ENCODE results near the gene SETD1B.

Gene SETD1B

DNA sequence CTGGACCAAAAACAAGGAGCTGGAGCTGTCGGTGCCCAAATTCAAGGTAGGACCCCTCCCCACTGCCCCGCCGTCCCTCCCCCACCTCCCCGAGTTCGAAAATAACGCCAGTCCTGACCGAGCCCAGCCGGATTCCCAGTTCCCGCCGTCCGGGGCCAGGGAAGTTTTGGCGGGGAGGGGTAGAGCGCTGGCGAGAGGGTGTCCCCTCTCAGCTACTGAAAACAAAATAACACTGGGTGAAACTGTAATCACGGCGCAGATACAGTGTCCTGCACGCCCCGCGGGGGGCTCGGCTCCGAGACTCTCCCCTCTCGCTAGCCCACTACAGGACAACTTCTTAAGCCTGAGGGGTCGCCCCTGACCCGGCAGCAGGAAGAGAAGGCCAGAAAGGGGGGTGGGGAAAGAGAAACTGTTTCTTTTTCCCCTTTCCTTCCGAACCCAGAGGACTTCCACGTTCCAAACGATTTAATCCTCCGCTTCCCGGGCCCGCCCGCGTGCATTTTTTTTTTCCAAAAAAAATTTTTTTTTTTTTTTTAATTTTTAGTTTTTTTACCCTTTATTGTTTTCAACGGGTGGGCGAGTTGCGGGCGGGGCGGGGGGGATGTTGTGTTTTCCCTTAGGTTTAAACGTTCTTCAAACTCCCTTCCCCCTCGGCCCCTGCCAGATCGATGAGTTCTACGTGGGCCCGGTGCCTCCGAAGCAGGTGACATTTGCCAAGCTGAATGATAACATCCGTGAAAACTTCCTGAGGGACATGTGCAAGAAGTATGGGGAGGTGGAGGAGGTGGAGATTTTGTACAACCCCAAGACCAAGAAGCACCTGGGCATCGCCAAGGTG lies 1.6 kb downstream of the SETD1B start:
- in situ Hi-C loops (cut with HindIII; ENCODE audit: low sequenced_read_pairs) = no loop called here
- TF ChIP-seq, protein P1, sequence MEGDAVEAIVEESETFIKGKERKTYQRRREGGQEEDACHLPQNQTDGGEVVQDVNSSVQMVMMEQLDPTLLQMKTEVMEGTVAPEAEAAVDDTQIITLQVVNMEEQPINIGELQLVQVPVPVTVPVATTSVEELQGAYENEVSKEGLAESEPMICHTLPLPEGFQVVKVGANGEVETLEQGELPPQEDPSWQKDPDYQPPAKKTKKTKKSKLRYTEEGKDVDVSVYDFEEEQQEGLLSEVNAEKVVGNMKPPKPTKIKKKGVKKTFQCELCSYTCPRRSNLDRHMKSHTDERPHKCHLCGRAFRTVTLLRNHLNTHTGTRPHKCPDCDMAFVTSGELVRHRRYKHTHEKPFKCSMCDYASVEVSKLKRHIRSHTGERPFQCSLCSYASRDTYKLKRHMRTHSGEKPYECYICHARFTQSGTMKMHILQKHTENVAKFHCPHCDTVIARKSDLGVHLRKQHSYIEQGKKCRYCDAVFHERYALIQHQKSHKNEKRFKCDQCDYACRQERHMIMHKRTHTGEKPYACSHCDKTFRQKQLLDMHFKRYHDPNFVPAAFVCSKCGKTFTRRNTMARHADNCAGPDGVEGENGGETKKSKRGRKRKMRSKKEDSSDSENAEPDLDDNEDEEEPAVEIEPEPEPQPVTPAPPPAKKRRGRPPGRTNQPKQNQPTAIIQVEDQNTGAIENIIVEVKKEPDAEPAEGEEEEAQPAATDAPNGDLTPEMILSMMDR (IDR thresholded peaks at IDR 0.05; ENCODE audit: low read depth, low read length) = no peak
- H3K4me3 ChIP-seq (ENCODE audit: low read depth, low read length) = peak overlapping the region; percentile 69
- peak; percentile 47 for DNase-seq (ENCODE audit: low read depth, low spot score)

- in situ Hi-C loops (cut with HindIII; ENCODE audit: low sequenced_read_pairs) = no loop called here
- H3K4me3 ChIP-seq (ENCODE audit: low read depth, low read length) = peak overlapping the region; percentile 69
- TF ChIP-seq, protein P1 (IDR thresholded peaks at IDR 0.05; ENCODE audit: low read depth, low read length) = no peak
- no peak for DNase-seq (ENCODE audit: low read depth, low spot score)
Observed at GRCh38 chr12:121806009-121806545, 2.3 kb downstream of the SETD1B start.

DNA sequence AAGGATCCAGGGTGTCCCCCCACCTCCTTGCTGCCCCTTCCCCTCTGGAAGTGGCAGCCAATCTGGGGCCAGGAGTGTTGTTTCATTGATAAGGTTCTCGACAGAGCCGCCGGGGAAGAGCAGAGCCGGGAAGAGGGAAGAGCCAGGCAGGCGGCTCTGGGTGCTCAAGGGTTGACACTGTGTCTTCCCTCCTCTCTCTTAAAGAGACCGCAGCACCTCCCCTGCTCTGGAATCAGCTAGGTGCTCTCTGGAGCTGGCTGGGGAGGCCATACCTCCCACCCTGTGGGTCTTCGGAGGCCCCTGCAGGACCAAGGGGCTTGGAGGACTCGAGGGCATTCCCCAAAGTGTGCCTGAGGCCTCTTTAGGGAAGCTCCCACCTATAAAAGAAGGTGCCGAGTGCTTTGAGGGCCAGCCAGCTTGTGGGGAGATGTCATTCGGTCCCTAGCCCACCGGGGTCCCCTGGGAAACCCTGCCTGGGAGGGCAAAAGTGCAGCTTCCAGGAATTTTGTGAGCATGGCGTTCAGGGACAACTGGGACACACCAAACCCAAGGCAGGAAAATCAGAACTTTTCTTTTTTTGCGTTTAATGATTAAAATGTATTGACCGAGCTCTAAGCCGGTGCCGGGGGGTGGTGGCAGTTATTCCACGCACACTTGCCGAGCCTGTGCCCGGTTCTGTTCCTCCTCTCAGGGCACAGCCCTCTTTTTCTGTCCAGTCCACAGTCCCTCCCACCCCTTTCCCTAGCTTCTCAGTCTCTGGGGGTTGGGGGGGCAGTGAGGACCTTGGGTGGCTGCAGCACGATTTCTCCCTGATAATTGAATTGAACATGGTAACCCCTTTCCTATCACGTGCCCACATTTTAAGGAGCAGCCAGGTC lies 3.0 kb downstream of the SETD1B start:
- in situ Hi-C loops (cut with HindIII; ENCODE audit: low sequenced_read_pairs) = no loop called here
- peak; percentile 24 for DNase-seq (ENCODE audit: low read depth, low spot score)
- H3K4me3 ChIP-seq (ENCODE audit: low read depth, low read length) = peak overlapping the region; percentile 69
- TF ChIP-seq, protein P1 (IDR thresholded peaks at IDR 0.05; ENCODE audit: low read depth, low read length) = no peak

GRCh38 chr12:121807642-121808347 lies 4.0 kb downstream of the SETD1B start:
- TF ChIP-seq, protein P1 (IDR thresholded peaks at IDR 0.05; ENCODE audit: low read depth, low read length) = no peak
- H3K4me3 ChIP-seq (ENCODE audit: low read depth, low read length) = no peak overlapping the region
- DNase-seq (ENCODE audit: low read depth, low spot score) = no peak
- in situ Hi-C loops (cut with HindIII; ENCODE audit: low sequenced_read_pairs) = no loop called here

DNA sequence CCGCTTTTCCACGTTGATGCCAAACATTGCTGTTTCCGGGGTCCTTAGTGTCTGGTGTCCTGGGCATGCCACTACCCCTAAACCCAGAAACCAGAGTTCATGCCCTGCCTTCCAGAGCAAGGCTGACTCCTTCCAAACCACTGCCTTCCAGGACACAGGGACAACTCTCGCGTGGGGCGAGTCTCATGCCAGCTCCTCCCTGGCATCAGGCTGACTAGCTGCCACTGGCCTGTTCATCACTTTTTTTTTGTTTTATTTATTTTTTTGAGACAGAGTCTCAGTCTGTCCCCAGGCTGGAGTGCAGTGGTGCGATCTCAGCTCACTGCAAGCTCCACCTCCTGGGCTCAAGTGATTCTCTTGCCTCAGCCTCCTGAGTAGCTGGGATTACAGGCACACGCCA lies 4.8 kb downstream of the SETD1B start:
- DNase-seq (ENCODE audit: low read depth, low spot score) = no peak
- in situ Hi-C loops (cut with HindIII; ENCODE audit: low sequenced_read_pairs) = no loop called here
- H3K4me3 ChIP-seq (ENCODE audit: low read depth, low read length) = no peak overlapping the region
- TF ChIP-seq, protein P1 (IDR thresholded peaks at IDR 0.05; ENCODE audit: low read depth, low read length) = no peak

GRCh38 chr12:121809712-121810116 lies 5.9 kb downstream of the SETD1B start:
- TF ChIP-seq, protein P1 (IDR thresholded peaks at IDR 0.05; ENCODE audit: low read depth, low read length) = no peak
- no peak overlapping the region for H3K4me3 ChIP-seq (ENCODE audit: low read depth, low read length)
- in situ Hi-C loops (cut with HindIII; ENCODE audit: low sequenced_read_pairs) = no loop called here
- DNase-seq (ENCODE audit: low read depth, low spot score) = no peak
